ENCODE data around the gene LSM11.

LSM11 gene

DNA sequence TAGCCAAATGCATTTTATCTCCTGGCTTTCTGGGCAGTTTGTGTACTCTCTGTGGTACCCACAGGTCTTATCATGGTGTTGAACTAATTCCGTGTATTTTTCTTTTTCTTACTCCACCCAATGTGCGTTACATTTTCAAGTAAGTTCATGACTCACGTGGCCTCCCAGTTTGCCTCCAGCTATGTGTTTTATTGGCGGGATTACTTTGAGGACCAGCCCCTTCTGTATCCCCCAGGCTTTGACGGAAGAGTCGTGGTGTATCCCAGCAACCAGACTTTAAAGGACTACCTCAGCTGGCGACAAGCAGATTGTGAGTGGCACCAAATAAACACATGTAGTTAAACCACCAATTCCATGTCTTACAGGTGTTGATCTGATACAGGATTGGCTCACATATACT is 9.1 kb upstream of the LSM11 start:
- no peak for DNase-seq

DNA sequence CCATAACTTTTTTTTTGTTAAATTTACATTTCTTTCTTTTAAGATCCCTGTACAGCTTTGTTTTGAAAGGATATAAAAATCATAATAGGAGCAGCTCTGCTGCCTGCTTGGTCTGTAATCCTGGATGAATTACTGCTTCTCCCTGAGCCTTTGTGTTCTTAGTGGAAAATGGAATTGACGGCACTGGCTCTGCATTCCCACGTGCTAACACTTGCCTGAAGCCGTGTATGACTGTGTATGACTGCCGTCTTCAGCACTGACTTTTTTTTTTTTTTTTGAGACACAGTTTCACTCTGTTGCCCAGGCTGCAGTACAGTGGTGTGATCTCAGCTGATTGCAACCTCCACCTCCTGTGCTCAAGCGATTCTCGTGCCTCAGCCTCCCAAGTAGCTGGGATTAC is 7.5 kb upstream of the LSM11 start:
- DNase-seq, result no peak

DNA sequence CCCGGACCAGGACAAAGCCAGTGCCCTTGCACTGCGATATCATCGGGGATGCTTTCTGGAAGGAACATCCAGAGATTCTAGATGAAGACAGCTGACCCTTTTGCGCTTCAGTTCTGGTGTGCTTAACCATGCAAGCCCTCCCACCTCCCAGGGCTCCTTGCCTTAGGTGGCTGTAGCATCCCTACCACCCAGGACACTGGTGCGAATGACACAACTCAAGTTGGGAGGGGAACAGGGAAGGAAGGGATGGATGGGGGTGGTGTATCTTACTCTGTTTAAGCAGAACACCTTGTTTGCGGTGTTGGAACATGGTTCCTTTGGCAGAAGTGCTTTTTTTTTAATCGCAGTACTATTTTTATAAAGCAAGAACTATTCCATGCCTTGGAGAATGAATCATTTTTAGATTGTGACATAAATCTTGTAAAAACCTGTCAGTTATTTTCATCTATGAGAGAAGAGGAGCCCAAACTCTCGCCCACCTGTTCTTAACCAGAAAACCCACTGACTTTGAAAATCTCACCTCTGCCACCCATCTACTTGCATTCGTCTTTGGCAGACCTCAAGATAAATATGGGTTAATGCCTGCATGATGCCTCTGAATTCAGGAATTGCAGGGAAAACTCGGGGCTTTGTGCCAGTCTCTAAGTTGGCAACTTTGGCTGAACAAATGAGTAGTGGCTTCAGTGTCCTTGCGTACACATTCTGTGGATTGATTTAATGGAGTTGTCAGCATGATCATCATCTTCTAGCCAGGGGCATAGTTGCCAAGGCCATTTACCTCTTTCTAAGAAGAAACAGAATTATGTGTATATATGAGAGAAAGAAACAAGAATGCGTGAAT is 3.9 kb upstream of the LSM11 start:
- no peak for DNase-seq

DNA sequence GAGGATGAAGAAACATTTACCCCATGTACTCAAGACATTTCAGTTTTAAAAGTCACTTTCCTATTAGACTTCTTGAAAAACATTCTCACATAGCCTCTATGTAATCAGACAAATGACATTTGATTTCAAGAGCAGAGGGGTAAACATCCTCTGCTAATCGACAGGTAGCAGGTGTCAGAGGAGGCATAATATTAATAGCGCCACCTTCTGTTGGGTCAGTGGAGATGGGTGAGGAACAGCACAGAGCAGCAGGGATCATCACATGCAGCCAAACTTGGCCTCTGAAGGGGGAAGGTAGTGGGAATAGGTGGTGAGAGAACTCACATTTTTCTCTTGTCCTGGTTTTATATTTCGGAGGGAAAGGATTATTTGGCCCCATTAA is 3.3 kb upstream of the LSM11 start:
- DNase-seq, result no peak

DNA sequence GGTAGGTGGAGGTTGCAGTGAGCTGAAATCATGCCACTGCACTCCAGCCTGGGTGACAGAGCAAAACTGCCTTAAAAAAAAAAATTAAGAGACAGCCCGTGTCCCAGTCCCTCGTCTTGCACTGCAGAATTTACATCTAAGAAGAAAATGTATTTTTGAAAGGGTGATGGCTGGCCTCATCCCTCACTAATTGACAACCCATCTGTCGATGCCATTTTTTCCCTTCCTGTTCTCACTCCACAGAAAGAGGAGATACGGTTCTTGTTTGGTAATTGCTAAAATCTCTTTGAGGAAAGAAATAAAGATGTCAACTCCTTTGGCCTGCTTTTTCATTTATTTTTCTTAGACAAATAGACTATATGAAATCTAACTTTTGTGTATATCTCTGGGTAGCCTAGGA is 2.4 kb upstream of the LSM11 start:
- no peak for DNase-seq

DNA sequence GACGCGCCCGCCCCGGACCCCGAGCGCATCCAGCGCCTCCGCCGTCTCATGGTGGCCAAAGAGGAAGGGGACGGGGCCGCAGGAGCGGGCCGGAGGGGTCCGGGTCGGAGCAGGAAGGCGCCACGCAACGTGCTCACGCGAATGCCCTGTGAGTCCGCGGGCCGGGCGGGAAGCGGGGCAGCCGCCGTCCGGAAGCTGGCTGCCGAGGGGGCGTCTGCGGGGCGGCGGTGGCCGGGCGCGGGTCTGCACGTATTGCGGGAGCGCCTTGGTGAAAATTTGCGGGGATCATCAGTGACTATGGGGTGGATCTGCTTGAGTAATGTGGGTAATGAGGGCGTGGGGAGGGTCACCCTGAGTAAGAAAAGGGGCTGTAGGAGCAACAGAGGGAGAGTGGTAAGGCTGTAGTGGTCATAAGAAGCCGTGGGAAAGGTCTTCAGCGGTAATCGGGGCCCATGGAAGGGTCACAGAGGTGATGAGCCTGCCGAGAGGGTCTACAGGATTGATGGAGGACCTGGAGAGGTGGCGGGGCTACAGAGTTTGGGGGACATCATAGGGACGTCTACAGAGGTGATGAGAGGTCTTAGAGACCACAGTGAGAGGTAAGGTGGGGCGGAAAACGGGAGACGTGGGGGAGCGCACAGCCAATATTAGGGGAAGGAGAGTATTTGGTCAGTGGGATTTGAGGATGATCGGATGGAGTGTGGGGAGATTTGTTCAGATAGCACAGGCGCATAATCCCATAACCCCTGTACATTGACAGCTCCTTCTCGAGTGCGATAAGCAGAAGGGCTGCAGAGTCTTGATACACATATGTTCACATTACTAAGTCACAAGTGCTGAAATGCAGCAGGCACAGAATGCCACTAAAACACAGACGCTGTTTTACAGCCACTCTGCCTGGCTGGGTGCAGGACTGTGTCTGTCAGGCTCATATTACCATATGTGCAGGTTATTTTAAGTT is 819 bp downstream of the LSM11 start:
- no peak for DNase-seq

DNA sequence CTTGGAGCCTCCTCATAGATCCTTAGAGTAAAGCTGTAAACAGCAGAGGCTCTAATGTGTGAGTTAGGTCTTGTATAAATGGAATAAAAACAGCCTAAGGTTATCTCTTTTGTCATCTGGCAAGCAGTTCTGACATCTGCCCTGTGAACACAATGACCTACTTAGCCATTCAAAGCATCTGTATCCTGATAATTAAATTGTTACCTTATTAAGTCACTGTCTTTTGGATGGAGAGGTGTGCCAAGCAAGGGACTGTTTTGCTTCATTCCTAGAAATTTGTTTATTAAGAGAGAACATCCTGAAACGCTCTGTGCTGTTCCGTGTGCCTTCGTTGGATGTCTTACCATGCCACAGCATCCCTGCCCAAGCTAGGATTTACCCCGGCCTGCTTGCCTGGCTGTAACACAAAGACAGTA is 1.5 kb downstream of the LSM11 start:
- no peak for DNase-seq

DNA sequence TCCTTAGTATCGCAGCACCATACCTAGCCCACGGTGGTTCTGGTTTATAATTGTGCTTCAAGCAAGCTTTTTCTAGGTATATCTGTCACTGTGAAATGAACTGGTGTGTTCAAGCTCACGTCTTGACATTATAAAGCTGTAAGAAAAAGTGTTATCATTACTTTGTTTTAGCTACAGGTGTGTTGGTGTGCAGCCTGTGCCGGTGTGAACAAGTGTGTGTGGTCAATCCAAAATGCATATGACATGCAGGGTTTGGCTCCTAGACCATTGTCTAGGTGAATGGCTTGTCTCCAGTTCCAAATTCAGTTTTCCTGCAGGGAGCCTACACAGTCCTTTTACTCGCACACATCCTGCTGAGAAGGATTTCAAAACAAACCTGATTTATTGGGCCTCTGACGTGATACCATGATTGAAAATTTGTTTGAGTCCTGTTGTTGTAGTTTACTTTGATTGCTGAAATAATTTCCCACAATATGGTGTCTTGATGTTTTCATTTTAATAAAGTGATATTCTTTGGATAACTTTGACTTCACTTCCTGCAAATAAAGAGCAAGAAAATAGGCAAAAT is 3.7 kb downstream of the LSM11 start:
- no peak for DNase-seq

DNA sequence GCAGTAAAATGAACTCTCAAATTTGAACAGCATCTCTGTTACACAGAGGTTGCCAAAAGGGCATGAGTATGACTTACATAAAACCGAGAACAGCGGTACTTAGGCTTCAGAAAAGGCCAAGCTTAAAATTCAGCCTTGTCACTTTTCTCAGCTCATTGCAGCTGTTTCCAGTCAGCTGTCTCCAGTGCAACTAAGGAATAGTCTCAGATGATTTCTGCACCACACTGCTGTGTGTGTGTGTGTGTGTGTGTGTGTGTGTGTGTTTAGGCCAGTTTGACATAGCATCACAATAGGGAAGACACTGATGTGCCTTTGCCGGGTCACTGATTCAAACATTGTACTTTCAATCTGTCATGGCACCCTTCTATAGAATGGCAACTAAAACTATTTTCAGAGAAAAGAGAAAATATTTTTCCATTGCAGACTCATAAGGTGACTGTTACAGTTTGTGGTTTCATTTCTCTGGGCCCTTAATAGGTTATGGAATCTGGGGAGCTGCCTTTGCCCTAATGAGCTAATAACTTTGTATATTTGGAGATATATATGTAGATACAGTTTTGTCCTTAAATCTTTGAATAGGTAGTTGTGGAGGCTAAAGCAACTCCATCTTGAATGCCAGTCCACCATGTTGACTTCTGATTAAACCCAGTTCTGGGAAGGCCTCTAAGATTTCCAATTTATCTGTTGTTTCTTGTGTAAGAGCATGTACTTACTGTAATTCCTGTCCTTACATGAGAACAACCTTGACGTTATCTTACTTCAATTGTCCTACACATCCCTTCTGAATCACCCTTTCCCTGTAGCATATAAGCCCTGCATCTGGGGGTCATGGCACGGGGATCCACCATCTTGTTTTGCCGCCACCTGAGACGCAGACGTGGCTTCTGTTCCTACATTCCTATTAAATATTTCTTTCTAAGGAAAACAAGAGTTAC is 4.5 kb downstream of the LSM11 start:
- DNase-seq, result no peak

DNA sequence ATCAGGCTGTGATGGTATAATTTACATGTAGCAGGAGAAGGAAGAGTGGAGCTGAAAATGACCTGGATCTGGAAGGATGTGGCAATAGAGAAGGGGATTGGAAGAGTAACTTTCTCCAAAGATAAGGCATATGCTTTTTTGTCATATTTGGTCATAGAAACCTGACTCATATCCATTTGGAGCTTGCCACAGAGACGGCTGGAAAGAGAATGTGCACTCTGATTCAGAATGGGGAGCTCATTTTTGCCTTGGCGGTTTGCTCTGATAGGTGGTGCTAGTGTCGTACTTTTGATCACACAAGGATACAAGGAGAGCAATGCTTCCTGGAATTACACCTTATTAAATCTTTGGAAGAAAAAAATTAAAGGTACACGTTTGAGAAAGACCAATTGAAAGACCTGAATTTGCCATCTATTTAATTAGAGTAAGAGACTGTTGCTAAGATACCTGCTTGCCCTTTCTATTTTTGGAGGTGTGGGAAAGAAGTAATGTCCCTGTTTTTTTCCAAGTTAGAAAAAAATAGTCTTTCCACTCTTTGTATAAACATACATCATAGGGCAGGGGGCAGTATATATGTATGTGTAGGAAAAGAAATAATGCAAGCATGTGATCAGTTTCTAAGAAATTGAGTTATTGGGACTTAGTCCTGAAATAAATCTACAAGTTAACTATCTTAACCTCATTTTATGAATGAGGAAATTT is 5.4 kb downstream of the LSM11 start:
- DNase-seq, result no peak

DNA sequence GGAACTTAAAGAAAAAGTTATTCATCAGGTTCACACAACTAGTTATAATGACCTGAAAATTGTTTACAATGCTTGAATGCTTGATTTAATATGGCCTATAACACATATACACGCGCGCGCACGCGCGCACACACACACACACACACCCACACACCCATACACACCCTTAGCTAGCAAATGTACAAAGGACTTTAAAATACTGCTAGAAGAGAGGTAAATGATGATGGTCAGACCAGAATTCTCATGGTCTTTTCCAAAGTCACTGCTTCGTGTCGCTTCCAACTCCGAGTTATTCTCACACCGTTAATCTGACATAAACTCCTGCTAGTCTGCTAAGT is 5.9 kb downstream of the LSM11 start:
- DNase-seq, result no peak

DNA sequence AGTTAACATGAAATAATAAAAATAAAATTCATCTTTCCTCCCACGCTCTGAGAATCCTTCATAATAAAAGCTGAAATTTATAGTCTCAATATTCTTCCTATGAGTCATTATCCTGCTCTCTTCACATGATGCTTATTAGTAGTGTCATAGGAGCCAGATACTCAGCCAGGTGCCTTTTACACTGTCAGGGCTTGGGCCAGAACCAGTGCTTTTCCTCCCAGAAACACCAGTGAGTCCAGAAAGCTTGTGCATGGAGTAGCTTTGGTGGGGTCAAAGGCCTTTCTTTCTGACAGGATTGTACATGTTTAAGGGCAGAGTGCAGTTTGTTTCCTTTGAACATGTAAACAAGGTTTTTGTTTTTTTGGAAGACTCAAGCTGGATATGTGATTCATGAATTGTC is 6.8 kb downstream of the LSM11 start:
- DNase-seq, result no peak

DNA sequence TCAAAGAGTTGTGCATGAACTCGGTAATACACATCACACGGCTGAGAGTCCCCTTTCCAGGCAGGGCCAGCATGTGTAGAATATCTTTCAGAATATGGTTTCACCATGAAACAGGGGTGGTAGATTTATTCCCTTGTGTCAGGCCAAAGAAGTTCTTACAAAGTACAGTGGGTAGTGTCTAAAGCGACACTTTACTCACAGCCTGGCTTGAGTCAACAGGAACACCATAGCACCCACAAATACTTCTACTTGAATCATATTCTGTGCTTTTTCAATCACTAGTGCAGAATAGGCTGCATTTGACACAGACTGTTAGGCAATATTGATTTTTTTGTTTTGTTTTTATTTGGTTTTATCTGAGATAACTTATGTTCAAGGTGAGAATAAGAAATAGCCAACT is 12.6 kb downstream of the LSM11 start:
- no peak for DNase-seq

DNA sequence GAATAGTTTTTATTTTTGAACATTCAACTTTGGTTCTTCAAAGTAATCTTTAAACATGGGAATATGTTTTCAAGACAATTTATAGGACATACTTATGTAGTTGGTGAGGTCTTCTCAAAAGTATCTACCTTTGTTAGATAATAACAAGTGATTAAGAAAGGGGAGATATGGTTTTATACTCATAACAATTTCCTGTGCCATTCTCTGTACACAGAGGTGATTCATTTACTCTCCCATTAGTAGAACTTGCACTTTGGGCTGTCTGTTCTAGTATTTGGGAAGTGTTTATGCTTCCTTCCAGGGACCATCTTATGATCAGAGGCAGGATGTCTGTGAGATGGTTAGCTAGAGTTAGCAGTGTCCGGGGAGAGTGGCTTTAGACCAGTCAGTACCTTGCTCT is 15.2 kb downstream of the LSM11 start:
- DNase-seq, result no peak

DNA sequence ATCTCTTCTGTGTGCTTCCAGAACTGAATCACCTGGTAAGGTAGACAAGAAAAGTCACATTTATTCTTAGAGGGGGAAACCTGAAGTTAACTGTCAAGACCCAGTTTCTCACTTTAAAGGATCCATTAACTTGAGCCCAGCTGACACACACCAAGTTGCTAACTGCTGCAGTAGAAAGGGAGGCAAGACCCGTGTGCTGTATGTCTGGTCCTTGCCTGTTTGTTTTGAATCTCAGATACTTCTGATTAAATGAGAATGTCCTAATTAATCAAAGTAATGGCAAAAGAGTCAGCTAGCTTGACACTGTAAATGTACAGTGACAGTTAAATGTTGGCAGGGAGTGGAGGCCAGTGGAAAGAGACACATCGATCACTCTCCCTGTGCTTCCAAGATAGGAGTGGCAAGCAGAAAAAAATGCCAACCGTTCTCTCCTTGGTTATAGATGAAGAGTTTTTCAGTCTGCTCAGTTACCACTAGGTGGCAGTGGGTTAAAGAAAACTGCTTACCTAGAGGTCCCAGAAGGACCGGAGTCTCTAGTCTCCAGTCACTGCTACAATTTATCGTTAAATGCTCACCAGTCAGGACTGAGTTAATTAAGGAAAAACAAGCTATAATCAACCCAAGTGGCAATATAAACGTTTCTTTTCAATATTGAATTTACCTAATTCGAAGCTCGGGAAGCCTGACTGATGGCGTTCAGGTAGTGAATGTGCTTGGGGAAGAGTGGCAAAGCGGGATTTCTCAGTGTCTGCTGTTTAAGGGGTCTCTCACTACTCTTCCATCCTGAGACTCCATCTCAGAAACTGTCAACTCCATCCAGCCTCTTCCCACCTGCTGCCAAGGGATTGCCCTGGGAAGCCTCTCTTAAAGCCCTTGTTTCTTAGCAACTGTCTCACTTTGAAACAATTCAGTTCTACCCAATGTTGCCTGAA is 18.4 kb downstream of the LSM11 start:
- DNase-seq, result peak; percentile 37 to 64

DNA sequence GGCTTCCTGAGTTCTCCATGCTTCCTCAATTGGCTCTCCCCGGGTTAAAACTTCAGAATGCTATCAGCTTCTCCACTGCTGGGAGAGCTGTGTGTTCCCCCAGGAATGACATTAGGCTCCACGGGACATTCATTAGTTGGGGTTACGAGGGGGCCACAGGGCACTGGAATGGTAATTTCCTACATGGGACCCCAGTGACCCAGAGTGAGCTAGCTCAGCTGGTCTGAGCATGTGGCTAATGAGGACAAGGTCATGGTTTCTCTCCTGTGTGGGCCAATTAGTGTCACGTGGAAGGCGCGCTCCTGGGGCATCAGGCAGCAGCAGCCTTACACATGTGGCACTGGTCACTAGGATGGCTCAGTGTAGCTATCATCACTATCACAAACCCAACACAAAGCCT is 21.0 kb downstream of the LSM11 start:
- DNase-seq, result no peak

DNA sequence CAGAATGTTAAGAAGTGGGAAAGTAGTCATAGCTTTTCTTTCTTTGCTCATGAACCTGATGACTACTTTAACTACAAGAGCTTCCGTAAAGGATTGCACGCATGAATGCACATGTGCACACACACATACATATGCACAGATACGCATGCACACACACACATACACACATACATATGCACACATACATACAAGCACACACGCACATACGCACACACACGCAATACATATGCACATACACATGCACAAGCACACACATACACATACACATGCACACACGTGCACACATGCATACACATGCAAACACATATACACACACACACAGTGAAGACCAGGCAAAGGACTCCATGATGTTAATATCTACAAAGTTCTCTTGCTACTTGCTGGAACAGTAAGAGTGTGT is 22.9 kb downstream of the LSM11 start:
- peak; percentile 54 to 72 for DNase-seq

DNA sequence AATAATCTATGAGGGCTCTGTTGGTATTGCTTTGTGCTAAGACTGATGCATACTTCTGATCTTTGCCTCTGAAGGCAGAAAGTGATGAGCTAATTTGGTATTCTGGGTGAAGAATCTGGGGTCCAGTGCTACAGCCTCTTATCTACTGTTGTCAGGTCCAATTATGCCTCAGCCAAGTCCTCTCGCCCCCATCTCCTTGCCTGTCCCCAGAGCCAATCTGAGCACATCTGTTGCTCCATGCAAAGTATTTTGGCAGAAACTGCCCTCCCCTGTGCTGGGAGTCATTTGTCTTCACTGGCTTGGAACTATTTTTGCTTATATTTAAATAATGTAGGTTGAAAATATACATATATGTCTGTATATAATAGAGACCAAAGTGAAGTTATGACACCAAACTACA is 23.4 kb downstream of the LSM11 start:
- DNase-seq, result no peak

DNA sequence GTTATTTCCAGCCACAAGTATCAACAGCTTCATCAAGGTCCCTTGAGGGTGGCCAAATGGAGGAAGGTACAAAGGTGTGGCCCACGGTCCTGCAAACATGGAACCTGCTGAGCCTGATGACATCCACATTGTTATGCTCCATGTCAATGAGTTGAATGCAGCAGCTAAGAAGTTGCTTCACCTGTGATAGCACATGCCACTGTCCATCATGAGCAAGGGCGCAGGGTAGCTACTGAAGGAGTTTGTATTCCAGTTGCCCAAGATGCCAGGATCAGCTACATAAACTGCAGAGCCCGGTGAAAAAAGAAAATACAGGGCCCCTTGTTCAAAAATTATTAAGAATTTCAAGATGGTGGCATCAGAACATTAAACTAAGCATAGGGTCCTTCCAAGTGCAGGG is 24.2 kb downstream of the LSM11 start:
- no peak for DNase-seq

DNA sequence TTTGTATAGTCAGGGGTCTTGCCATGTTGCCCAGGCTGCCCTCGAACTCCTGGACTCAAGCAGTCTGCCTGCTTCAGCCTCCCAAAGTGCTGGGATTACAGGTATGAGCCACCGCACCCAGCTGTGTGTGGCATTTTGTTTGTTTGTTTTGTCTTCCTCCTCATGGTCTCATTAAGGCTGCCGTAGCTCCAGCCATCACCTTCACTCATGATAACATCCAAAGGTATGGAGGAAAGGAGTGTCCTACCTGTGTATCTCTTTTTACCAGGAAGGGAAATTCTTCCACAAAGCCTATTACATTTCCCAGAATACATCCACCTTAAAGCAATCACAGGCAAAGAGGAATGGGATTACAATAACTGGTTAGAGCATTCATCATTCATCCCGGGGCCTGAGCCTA is 27.2 kb downstream of the LSM11 start:
- no peak for DNase-seq

DNA sequence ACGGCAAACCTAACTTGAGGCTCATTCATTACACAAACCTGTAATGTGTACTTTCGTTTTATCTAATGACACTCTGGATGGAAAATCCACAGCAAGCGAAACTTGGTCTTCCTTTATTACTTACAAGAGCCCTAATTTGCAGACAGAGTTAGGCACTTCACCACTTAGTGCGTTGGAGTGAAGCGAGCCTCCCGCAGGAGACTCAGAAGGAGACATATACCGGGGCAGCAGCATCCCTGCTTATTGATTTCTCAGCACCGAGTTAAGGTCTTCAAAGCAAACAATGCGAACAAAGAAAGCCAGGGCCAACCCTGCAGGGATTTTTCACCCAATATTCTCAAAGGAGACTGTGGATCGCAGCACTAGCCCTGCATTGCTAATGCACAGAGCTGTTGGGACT is 28.6 kb downstream of the LSM11 start:
- DNase-seq, result peak in 1 of 2 experiments; percentile 43
